GM19043 (cell line): ENCODE results near the gene FAM193A.
"Not testable (repeated sequence)": the region's sequence is repeated elsewhere in the genome, so short reads cannot be mapped to it uniquely, and the experiment has no call there.

Experiments used
- ATAC-seq: cut with Tn5 transposase; IDR thresholded peaks from one replicate; pipeline ENCODE4 v1.9.1; 2021; ENCODE audit warnings: low read depth; ENCODE audit not compliant: unreplicated experiment

The FAM193A gene

GRCh38 chr4:2536193-2537010, at the start of gene FAM193A:
Gene FAM193A, plus strand, starts transcription at chr4:2536647. Its CDS starts 269 bp downstream, at chr4:2536916.
- ATAC-seq: peak; percentile 83

GRCh38 chr4:2486981-2487380, 49.5 kb upstream of the FAM193A start:
- no peak for ATAC-seq

GRCh38 chr4:2487632-2488031, 48.8 kb upstream of the FAM193A start:
- ATAC-seq: peak; percentile 51

GRCh38 chr4:2489081-2489805, 47.2 kb upstream of the FAM193A start:
- ATAC-seq: no peak

GRCh38 chr4:2489841-2490552, 46.5 kb upstream of the FAM193A start:
- no peak for ATAC-seq

GRCh38 chr4:2492970-2493369, 43.5 kb upstream of the FAM193A start:
- ATAC-seq: no peak

- no peak for ATAC-seq
These were observed 41.5 kb upstream of the FAM193A start for GRCh38 chr4:2494992-2495391.

- no peak for ATAC-seq
These were observed 39.1 kb upstream of the FAM193A start for GRCh38 chr4:2497324-2497723.

GRCh38 chr4:2497931-2498330, 38.5 kb upstream of the FAM193A start:
- ATAC-seq: peak; percentile 79

- no peak for ATAC-seq
These were observed 35.9 kb upstream of the FAM193A start for GRCh38 chr4:2500547-2500946.

GRCh38 chr4:2501034-2501594, 35.3 kb upstream of the FAM193A start:
- no peak for ATAC-seq

- no peak for ATAC-seq
These were observed 32.6 kb upstream of the FAM193A start for GRCh38 chr4:2503809-2504208.

- ATAC-seq: no peak
These were observed 29.2 kb upstream of the FAM193A start for GRCh38 chr4:2507259-2507658.

GRCh38 chr4:2507855-2508254, 28.6 kb upstream of the FAM193A start:
- ATAC-seq: no peak

- no peak for ATAC-seq
These were observed 25.8 kb upstream of the FAM193A start for GRCh38 chr4:2510351-2511259.

GRCh38 chr4:2511645-2512131, 24.8 kb upstream of the FAM193A start:
- no peak for ATAC-seq

GRCh38 chr4:2512396-2513135, 23.9 kb upstream of the FAM193A start:
- ATAC-seq: no peak

GRCh38 chr4:2514193-2514592, 22.3 kb upstream of the FAM193A start:
- ATAC-seq: not testable (repeated sequence)

- not testable (repeated sequence) for ATAC-seq
These were observed 21.5 kb upstream of the FAM193A start for GRCh38 chr4:2514944-2515343.
